ENCODE measurements around the gene WDR41. TPM values are rescaled to one million over a fixed set of nuclear protein-coding genes. Genes with fewer than 3 reads are reported as not detected.

The WDR41 gene
- total and polyA plus RNA-seq, 9 of the 15 experiments (the other 6 are each of a cell fraction or from before 2014, with no cell fraction given): 33.6 to 67.2 (median 55.5) TPM

GRCh38 chr5:77491783-77492652 lies at the start of gene WDR41 (continued):
- TF ChIP-seq ZNF639 (CRISPR knock-in tag; conservative IDR thresholded peaks at IDR 0.05 in 1 of 2, IDR thresholded peaks at IDR 0.05 in 1 of 2) (peak in 1 of 2 experiments; percentile 18; a peak in 1 of 4 replicates), ZFP36 (IDR thresholded peaks at IDR 0.05; ENCODE audit: low read depth, low read length, partially characterized antibody) (peak; percentile 14), TCF7 (IDR thresholded peaks at IDR 0.05; ENCODE audit: borderline replicate concordance) (no peak), ZNF431 (CRISPR knock-in tag; IDR thresholded peaks at IDR 0.05) (peak; percentile 68), ZNF445 (CRISPR knock-in tag; IDR thresholded peaks at IDR 0.05; ENCODE audit: low read depth) (no peak), KDM2B (CRISPR knock-in tag; IDR thresholded peaks at IDR 0.05) (no peak; the same call in 1 of the 2 replicates), DEAF1 (CRISPR knock-in tag; IDR thresholded peaks at IDR 0.05) (peak; percentile 49; the same call in 1 of the 2 replicates)
- TF ChIP-seq, protein P1, sequence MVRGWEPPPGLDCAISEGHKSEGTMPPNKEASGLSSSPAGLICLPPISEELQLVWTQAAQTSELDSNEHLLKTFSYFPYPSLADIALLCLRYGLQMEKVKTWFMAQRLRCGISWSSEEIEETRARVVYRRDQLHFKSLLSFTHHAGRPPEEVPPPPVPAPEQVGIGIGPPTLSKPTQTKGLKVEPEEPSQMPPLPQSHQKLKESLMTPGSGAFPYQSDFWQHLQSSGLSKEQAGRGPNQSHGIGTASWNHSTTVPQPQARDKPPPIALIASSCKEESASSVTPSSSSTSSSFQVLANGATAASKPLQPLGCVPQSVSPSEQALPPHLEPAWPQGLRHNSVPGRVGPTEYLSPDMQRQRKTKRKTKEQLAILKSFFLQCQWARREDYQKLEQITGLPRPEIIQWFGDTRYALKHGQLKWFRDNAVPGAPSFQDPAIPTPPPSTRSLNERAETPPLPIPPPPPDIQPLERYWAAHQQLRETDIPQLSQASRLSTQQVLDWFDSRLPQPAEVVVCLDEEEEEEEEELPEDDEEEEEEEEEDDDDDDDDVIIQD (CRISPR knock-in tag; IDR thresholded peaks at IDR 0.05): no peak
- TF ChIP-seq, protein P2, sequence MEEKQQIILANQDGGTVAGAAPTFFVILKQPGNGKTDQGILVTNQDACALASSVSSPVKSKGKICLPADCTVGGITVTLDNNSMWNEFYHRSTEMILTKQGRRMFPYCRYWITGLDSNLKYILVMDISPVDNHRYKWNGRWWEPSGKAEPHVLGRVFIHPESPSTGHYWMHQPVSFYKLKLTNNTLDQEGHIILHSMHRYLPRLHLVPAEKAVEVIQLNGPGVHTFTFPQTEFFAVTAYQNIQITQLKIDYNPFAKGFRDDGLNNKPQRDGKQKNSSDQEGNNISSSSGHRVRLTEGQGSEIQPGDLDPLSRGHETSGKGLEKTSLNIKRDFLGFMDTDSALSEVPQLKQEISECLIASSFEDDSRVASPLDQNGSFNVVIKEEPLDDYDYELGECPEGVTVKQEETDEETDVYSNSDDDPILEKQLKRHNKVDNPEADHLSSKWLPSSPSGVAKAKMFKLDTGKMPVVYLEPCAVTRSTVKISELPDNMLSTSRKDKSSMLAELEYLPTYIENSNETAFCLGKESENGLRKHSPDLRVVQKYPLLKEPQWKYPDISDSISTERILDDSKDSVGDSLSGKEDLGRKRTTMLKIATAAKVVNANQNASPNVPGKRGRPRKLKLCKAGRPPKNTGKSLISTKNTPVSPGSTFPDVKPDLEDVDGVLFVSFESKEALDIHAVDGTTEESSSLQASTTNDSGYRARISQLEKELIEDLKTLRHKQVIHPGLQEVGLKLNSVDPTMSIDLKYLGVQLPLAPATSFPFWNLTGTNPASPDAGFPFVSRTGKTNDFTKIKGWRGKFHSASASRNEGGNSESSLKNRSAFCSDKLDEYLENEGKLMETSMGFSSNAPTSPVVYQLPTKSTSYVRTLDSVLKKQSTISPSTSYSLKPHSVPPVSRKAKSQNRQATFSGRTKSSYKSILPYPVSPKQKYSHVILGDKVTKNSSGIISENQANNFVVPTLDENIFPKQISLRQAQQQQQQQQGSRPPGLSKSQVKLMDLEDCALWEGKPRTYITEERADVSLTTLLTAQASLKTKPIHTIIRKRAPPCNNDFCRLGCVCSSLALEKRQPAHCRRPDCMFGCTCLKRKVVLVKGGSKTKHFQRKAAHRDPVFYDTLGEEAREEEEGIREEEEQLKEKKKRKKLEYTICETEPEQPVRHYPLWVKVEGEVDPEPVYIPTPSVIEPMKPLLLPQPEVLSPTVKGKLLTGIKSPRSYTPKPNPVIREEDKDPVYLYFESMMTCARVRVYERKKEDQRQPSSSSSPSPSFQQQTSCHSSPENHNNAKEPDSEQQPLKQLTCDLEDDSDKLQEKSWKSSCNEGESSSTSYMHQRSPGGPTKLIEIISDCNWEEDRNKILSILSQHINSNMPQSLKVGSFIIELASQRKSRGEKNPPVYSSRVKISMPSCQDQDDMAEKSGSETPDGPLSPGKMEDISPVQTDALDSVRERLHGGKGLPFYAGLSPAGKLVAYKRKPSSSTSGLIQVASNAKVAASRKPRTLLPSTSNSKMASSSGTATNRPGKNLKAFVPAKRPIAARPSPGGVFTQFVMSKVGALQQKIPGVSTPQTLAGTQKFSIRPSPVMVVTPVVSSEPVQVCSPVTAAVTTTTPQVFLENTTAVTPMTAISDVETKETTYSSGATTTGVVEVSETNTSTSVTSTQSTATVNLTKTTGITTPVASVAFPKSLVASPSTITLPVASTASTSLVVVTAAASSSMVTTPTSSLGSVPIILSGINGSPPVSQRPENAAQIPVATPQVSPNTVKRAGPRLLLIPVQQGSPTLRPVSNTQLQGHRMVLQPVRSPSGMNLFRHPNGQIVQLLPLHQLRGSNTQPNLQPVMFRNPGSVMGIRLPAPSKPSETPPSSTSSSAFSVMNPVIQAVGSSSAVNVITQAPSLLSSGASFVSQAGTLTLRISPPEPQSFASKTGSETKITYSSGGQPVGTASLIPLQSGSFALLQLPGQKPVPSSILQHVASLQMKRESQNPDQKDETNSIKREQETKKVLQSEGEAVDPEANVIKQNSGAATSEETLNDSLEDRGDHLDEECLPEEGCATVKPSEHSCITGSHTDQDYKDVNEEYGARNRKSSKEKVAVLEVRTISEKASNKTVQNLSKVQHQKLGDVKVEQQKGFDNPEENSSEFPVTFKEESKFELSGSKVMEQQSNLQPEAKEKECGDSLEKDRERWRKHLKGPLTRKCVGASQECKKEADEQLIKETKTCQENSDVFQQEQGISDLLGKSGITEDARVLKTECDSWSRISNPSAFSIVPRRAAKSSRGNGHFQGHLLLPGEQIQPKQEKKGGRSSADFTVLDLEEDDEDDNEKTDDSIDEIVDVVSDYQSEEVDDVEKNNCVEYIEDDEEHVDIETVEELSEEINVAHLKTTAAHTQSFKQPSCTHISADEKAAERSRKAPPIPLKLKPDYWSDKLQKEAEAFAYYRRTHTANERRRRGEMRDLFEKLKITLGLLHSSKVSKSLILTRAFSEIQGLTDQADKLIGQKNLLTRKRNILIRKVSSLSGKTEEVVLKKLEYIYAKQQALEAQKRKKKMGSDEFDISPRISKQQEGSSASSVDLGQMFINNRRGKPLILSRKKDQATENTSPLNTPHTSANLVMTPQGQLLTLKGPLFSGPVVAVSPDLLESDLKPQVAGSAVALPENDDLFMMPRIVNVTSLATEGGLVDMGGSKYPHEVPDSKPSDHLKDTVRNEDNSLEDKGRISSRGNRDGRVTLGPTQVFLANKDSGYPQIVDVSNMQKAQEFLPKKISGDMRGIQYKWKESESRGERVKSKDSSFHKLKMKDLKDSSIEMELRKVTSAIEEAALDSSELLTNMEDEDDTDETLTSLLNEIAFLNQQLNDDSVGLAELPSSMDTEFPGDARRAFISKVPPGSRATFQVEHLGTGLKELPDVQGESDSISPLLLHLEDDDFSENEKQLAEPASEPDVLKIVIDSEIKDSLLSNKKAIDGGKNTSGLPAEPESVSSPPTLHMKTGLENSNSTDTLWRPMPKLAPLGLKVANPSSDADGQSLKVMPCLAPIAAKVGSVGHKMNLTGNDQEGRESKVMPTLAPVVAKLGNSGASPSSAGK (IDR thresholded peaks at IDR 0.05): peak; percentile 86

All from K562 (cell line).